IMR-90 (cell line): ENCODE measurements around the gene VPS13C. TPM values are rescaled to one million over a fixed set of nuclear protein-coding genes. Genes with fewer than 3 reads are reported as not detected.

Source experiments
- ATAC-seq: fragments of 200-7000 bp; cut with Tn5 transposase; 2 replicates; pipeline ENCODE4 v1.9.1; 2020; ENCODE audit warnings: low read depth, mild to moderate bottlenecking, moderate library complexity
- BruUV-seq: library from RNA; stranded (reverse); fragments of 400-500 nt; replicated peaks from 2 replicates; lab custom pipeline; 2021; lab: Mats Ljungman, UMichigan
- CTCF ChIA-PET: fragments of 300-600 bp; formaldehyde crosslinking; extraction: SDS; loops from one replicate; lab custom pipeline; 2021; ENCODE audit warnings: antibody characterized with exemption; lab: Yijun Ruan, JAX
- POLR2A ChIA-PET: fragments of 300-600 bp; sonication (Branson Sonifier 250); formaldehyde crosslinking; loops from one replicate; lab custom pipeline; 2022; ENCODE audit warnings: antibody characterized with exemption; ENCODE audit not compliant: unreplicated experiment; lab: Charles Lee
- DNase-seq: peaks from one replicate; pipeline ENCODE4 v3.0.0; 2013
- H2AFZ ChIP-seq: replicated peaks from 2 replicates; pipeline ENCODE3; 2013; ENCODE audit warnings: low read length, mild to moderate bottlenecking; ENCODE audit not compliant: poor library complexity
- H2AK5ac ChIP-seq: 2 replicates; pipeline ENCODE4 v1.6.1; 2013; ENCODE audit warnings: low read depth, low read length, inconsistent platforms
- H2AK9ac ChIP-seq: replicated peaks from 2 replicates; pipeline ENCODE3; 2013; ENCODE audit warnings: mild to moderate bottlenecking, low read depth, low read length, moderate library complexity; ENCODE audit not compliant: poor library complexity
- H2BK120ac ChIP-seq: 2 replicates; pipeline ENCODE4 v1.6.1; 2013; ENCODE audit warnings: low read depth, low read length, inconsistent platforms
- H2BK15ac ChIP-seq: 3 replicates; pipeline ENCODE4 v1.6.1; 2013; ENCODE audit warnings: low read depth, low read length, inconsistent platforms
- H2BK20ac ChIP-seq: 2 replicates; pipeline ENCODE4 v1.6.1; 2013; ENCODE audit warnings: low read depth, mild to moderate bottlenecking, inconsistent platforms, low read length, moderate library complexity
- H2BK5ac ChIP-seq: 2 replicates; pipeline ENCODE4 v1.6.1; 2013; ENCODE audit warnings: mild to moderate bottlenecking, low read depth, low read length, inconsistent platforms; ENCODE audit not compliant: poor library complexity, severe bottlenecking
- H3K14ac ChIP-seq: replicated peaks from 2 replicates; pipeline ENCODE4 v1.6.1; 2013; ENCODE audit warnings: low read depth, low read length, inconsistent platforms
- H3K18ac ChIP-seq: 2 replicates; pipeline ENCODE4 v1.6.1; 2013; ENCODE audit warnings: low read depth, low read length, control low read depth
- H3K23ac ChIP-seq: 2 replicates; pipeline ENCODE4 v1.6.1; 2013; ENCODE audit warnings: low read depth, low read length, inconsistent platforms
- H3K27ac ChIP-seq: 2 replicates; pipeline ENCODE4 v1.5.1; 2013; ENCODE audit warnings: mild to moderate bottlenecking, control low read depth, low read length; ENCODE audit not compliant: insufficient read depth
- H3K27me3 ChIP-seq: 2 replicates; pipeline ENCODE4 v1.6.1; 2013; ENCODE audit warnings: low read length; ENCODE audit not compliant: control insufficient read depth, insufficient read depth
- H3K36me3 ChIP-seq: 2 replicates; pipeline ENCODE4 v1.6.1; 2013; ENCODE audit warnings: low read length, mixed read lengths; ENCODE audit not compliant: control insufficient read depth, insufficient read depth
- H3K4ac ChIP-seq: 2 replicates; pipeline ENCODE4 v1.6.1; 2013; ENCODE audit warnings: low read depth, low read length, inconsistent platforms
- H3K4me1 ChIP-seq: 2 replicates; pipeline ENCODE4 v1.6.1; 2013; ENCODE audit warnings: low read length, mixed read lengths; ENCODE audit not compliant: control insufficient read depth, insufficient read depth
- H3K4me2 ChIP-seq: 2 replicates; pipeline ENCODE4 v1.6.1; 2013; ENCODE audit warnings: low read depth, mild to moderate bottlenecking, control low read depth, low read length, moderate library complexity
- H3K4me3 ChIP-seq: 2 replicates; pipeline ENCODE4 v1.5.1; 2013; ENCODE audit warnings: low read depth, mild to moderate bottlenecking, control low read depth, low read length, moderate library complexity; ENCODE audit not compliant: insufficient read depth
- H3K56ac ChIP-seq: 2 replicates; pipeline ENCODE4 v1.6.1; 2013; ENCODE audit warnings: low read length, inconsistent platforms; ENCODE audit not compliant: insufficient read depth; ENCODE audit errors: extremely low read depth
- H3K79me1 ChIP-seq, 2 experiments: 2 replicates each; pipeline ENCODE4 v1.6.1; 2013; ENCODE audit warnings: low read length in 2 of 2, inconsistent platforms in 1 of 2, low read depth in 1 of 2
- H3K9ac ChIP-seq: 2 replicates; pipeline ENCODE4 v1.6.1; 2013; ENCODE audit warnings: low read depth, low read length, control low read depth
- H3K9me1 ChIP-seq: 2 replicates; pipeline ENCODE4 v1.6.1; 2013; ENCODE audit warnings: low read length, inconsistent platforms; ENCODE audit not compliant: insufficient read depth
- H3K9me3 ChIP-seq: 2 replicates; pipeline ENCODE4 v1.6.1; 2013; ENCODE audit warnings: low read length; ENCODE audit not compliant: control insufficient read depth, insufficient read depth
- H4K20me1 ChIP-seq: 2 replicates; pipeline ENCODE4 v1.6.1; 2013; ENCODE audit warnings: low read length, inconsistent platforms; ENCODE audit not compliant: insufficient read depth
- H4K5ac ChIP-seq: 2 replicates; pipeline ENCODE4 v1.6.1; 2013; ENCODE audit warnings: mild to moderate bottlenecking, low read depth, low read length, control low read depth
- H4K8ac ChIP-seq, 2 experiments: 2 replicates each; pipeline ENCODE4 v1.6.1; 2013; ENCODE audit warnings: low read depth in 2 of 2, low read length in 2 of 2, control low read depth in 1 of 2, inconsistent platforms in 1 of 2
- H4K91ac ChIP-seq: 2 replicates; pipeline ENCODE4 v1.6.1; 2013; ENCODE audit warnings: low read depth, low read length, inconsistent platforms; ENCODE audit not compliant: insufficient read depth
- MAFK ChIP-seq: IDR thresholded peaks from 2 replicates; pipeline ENCODE4 v1.6.1; 2012; ENCODE audit warnings: low read depth, low read length, improper control_type of control experiment
- NFE2L2 ChIP-seq: fragments of 150-350 bp; IDR thresholded peaks from 2 replicates; pipeline ENCODE4 v1.6.1; 2016; ENCODE audit warnings: low read depth, mild to moderate bottlenecking, low read length
- RFX5 ChIP-seq: IDR thresholded peaks from 2 replicates; pipeline ENCODE4 v1.8.0; 2012; ENCODE audit warnings: low read depth, mild to moderate bottlenecking, low read length, moderate library complexity
- WGBS, 2 experiments: methylation state at CpG; one replicate each; pipeline versions ENCODE4 v1.1.5 to v1.1.7; 2013; ENCODE audit warnings: missing lambda C conversion rate in 2 of 2; ENCODE audit not compliant: insufficient read length in 1 of 2; ENCODE audit errors: extremely low coverage in 2 of 2; 5-methylcytosine and 5-hydroxymethylcytosine counted together
- dilution Hi-C: fragments of 300-500 bp; cut with HindIII; formaldehyde crosslinking; loops from one replicate; pipeline ENCODE4 v1.14.3; 2018; ENCODE audit warnings: low sequenced_read_pairs; ENCODE audit not compliant: unreplicated experiment
- in situ Hi-C: fragments of 300-500 bp; cut with MboI; formaldehyde crosslinking; loops from 3 replicates; pipeline ENCODE4 v1.14.3; 2019; ENCODE audit warnings: low sequenced_read_pairs, inconsistent platforms, mixed read lengths
- intact Hi-C: fragments of 100-400 bp; cut with micrococcal nuclease; formaldehyde crosslinking; loops from 2 replicates; pipeline ENCODE4 v1.10.0; 2022
- polyA plus RNA-seq, 3 experiments: library from polyadenylated mRNA; depleted of rRNA; stranded (reverse); fragments of >200 nt; gene quantifications; 2 replicates each; pipeline ENCODE4 v1.2.3, GENCODE V29; 2012; ENCODE audit warnings: low replicate concordance in 1 of 3
- total RNA-seq: library from RNA; depleted of rRNA; stranded (reverse); fragments of >200 nt; gene quantifications from 2 replicates; pipeline ENCODE4 v1.2.3, GENCODE V29; 2012

VPS13C gene
- total and polyA plus RNA-seq, 2 of the 4 experiments (the other 2 are of a cell fraction): 8.1 to 32.8 TPM

DNA sequence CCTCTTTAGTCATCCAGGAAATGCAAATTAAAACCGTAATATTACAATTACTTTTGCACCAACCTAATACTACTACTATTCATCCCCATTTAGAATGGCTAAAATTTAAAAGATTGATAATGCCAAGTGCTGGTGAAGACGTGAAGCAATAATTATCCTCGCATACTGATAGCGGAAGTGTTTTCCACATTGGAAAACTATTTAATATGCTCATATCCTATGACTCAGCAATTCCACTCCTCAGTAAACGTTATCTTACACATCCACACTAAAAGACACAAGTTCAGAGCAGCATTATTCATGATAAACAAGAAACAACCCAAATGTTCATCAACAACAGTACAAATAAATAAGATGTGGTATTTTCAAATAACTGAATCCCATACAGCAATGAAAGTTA, 70.6 kb downstream of the VPS13C start:
- no peak overlapping the region for H2BK5ac ChIP-seq
- dilution Hi-C loops: no loop called here
- no peaks in the 10 kb centered on the region for H3K4me1 ChIP-seq
- H2AK9ac ChIP-seq: no peak overlapping the region
- no peak overlapping the region for H3K56ac ChIP-seq
- no peak overlapping the region for H3K14ac ChIP-seq
- H3K4ac ChIP-seq: no peak overlapping the region
- POLR2A ChIA-PET: no interaction called here
- H3K36me3 ChIP-seq: peaks cover 2% of the 10 kb centered on the region; the same call in 1 of the 2 replicates
- no peak overlapping the region for H2AK5ac ChIP-seq
- H4K20me1 ChIP-seq: no peaks in the 10 kb centered on the region
- no peak for ATAC-seq
- no peak overlapping the region for H2BK15ac ChIP-seq
- H3K9me1 ChIP-seq: no peaks in the 10 kb centered on the region
- in situ Hi-C loops: no loop called here
- no peak overlapping the region for H2BK20ac ChIP-seq
- H3K9me3 ChIP-seq: no peaks in the 10 kb centered on the region
- H3K27ac ChIP-seq: no peak overlapping the region
- H4K91ac ChIP-seq: no peak overlapping the region
- no peak overlapping the region for H3K9ac ChIP-seq
- H3K79me1 ChIP-seq: no peaks in the 10 kb centered on the region
- H3K23ac ChIP-seq: no peak overlapping the region
- CTCF ChIA-PET: no interaction called here
- no peak overlapping the region for H3K4me3 ChIP-seq
- WGBS, 2 experiments: 100% methylated on average over 1 to 3 of the region's 5 CpGs
- no peak overlapping the region for H4K5ac ChIP-seq
- intact Hi-C loops: no loop called here
- H2BK120ac ChIP-seq: no peak overlapping the region
- no TSS peak for BruUV-seq
- peak; percentile 5 for DNase-seq
- no peak overlapping the region for H2AFZ ChIP-seq
- no peak overlapping the region for H3K18ac ChIP-seq
- TF ChIP-seq RFX5 (no peak), NFE2L2 (peak; percentile 86), MAFK (peak; percentile 74)
- no peak overlapping the region for H3K4me2 ChIP-seq
- no peaks in the 10 kb centered on the region for H3K27me3 ChIP-seq
- no peak overlapping the region for H4K8ac ChIP-seq
